ENCODE data around the gene LYPD6B. TPM values are rescaled to one million over a fixed set of nuclear protein-coding genes. Genes with fewer than 3 reads are reported as not detected.
A peak's percentile ranks its signal among the peaks of the same experiment; 100 is the strongest.

The LYPD6B gene
- total RNA-seq, 1 donor = 2.5 TPM

DNA sequence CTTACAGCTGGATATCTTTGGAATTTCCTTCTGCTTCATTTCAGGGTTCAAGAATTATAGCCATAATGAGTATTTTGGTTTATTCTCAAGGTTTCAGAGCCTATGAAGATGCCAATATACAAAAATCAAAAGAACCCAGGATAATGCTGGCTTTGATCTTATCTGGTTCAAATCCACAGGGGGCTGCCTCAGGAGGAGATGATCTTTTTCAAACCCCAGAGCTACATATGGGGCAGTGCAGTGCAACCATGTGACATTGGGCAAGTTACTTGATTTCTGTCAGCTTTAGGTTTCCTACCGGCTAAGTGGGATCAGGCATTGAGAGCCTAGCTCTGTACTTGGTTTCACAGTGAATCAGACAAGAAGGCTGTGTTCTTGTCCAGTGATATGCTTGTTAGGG lies 23.0 kb upstream of the LYPD6B start:
- no peaks in the 10 kb centered on the region for H3K79me2 ChIP-seq (ENCODE audit: insufficient read depth, low read length)
- H3K27ac ChIP-seq (ENCODE audit: low read depth, low read length) = no peak overlapping the region
- H4K20me1 ChIP-seq (ENCODE audit: insufficient read depth, low read length) = no peaks in the 10 kb centered on the region
- no peak overlapping the region for H3K4me2 ChIP-seq (ENCODE audit: insufficient read depth, low read length)
- H2AFZ ChIP-seq (ENCODE audit: low read length) = no peak overlapping the region
- no peaks in the 10 kb centered on the region for H3K9me3 ChIP-seq (ENCODE audit: low read depth, low read length)
- H3K27me3 ChIP-seq (ENCODE audit: insufficient read depth, low read length) = no peaks in the 10 kb centered on the region
- no peak for DNase-seq (ENCODE audit: insufficient read length, low spot score, missing footprints)
- H3K36me3 ChIP-seq (ENCODE audit: insufficient read depth, low read length) = no peaks in the 10 kb centered on the region
- TF ChIP-seq, protein P1, sequence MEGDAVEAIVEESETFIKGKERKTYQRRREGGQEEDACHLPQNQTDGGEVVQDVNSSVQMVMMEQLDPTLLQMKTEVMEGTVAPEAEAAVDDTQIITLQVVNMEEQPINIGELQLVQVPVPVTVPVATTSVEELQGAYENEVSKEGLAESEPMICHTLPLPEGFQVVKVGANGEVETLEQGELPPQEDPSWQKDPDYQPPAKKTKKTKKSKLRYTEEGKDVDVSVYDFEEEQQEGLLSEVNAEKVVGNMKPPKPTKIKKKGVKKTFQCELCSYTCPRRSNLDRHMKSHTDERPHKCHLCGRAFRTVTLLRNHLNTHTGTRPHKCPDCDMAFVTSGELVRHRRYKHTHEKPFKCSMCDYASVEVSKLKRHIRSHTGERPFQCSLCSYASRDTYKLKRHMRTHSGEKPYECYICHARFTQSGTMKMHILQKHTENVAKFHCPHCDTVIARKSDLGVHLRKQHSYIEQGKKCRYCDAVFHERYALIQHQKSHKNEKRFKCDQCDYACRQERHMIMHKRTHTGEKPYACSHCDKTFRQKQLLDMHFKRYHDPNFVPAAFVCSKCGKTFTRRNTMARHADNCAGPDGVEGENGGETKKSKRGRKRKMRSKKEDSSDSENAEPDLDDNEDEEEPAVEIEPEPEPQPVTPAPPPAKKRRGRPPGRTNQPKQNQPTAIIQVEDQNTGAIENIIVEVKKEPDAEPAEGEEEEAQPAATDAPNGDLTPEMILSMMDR (IDR thresholded peaks at IDR 0.05; ENCODE audit: extremely low read depth, low read depth, low read length) = no peak
- no peak overlapping the region for H3K4me3 ChIP-seq (ENCODE audit: insufficient read depth, low read length)
- H3K4me1 ChIP-seq (ENCODE audit: insufficient read depth, low read length) = no peaks in the 10 kb centered on the region

DNA sequence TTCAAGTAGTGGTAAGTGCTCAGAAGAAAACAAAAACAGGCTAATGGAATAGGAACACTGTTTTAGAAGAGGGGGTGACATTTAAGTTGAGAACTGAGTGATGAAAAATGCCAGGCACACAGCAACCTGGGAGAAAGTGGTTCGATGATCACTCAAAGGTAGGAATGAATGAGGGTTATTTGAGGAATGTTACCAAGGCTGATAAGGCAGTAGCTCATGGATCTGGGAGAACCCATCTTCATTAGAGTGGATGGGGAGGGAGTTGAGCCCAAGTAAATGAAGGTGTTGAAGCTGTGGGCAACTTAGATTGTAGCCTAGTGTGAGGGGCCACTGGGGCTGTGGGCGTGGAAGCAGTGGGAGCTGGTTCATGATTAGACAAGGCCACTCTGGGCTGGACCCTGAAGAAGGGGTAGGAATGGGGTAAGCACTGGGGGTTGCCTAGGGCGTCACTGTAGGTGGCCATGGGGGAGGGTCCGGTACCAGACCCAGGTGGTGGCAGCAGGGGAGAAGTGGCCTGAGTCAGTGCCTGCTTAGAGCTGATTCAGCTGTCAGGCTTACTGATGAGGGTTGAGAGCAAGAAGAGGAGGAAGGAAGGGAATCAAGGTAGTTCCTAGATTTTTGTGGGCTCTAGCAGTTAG lies 22.5 kb upstream of the LYPD6B start:
- Histone ChIP-seq H2AFZ (ENCODE audit: low read length) (no peak overlapping the region), H3K27ac (ENCODE audit: low read depth, low read length) (no peak overlapping the region), H3K36me3 (ENCODE audit: insufficient read depth, low read length) (no peaks in the 10 kb centered on the region), H4K20me1 (ENCODE audit: insufficient read depth, low read length) (no peaks in the 10 kb centered on the region), H3K79me2 (ENCODE audit: insufficient read depth, low read length) (no peaks in the 10 kb centered on the region), H3K4me3 (ENCODE audit: insufficient read depth, low read length) (no peak overlapping the region), H3K4me1 (ENCODE audit: insufficient read depth, low read length) (no peaks in the 10 kb centered on the region), H3K27me3 (ENCODE audit: insufficient read depth, low read length) (no peaks in the 10 kb centered on the region), H3K4me2 (ENCODE audit: insufficient read depth, low read length) (no peak overlapping the region), H3K9me3 (ENCODE audit: low read depth, low read length) (no peaks in the 10 kb centered on the region)
- TF ChIP-seq, protein P1 (IDR thresholded peaks at IDR 0.05; ENCODE audit: extremely low read depth, low read depth, low read length) = no peak
- DNase-seq (ENCODE audit: insufficient read length, low spot score, missing footprints) = no peak

DNA sequence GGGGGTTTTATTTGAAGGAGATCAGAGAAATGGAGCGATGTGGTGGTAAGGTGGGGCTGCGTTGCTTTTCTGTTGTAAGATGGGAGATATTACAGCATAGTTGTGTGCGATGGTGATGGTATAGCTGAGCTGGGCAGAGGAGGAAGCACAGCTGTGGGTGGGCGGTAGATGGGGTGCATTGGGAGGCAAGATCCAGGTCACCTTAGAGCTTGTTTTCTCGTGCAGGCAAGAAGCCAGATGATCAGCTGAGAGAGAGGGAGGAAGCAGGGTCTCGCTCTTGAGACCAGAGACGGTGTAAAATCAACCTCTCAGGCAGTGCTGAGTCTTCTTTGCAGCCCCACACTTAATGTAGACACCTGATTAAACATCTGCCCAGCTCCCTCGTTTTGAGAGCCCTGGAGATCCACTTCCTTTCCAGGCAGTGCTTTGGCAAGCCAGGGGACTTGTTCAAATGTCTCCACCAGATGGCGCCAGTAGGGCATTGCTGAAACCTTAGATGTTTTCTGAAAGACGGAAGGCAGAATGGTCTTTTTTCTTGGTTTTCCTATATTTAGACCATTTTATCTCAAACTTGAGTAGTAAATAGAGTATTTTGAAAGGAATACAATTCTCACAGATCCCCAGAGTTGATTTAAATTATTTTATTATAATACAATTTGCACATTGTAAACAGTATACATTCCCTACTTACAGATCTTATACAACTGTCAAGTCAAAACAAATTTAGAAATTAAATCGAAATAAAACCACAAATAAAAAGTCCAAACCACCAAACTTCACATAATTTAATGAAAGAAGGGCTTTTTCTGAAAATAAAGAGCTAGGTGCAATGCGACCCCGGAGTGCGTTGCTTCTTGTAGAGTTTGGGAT lies 21.1 kb upstream of the LYPD6B start:
- Histone ChIP-seq H3K4me1 (ENCODE audit: insufficient read depth, low read length) (no peaks in the 10 kb centered on the region), H4K20me1 (ENCODE audit: insufficient read depth, low read length) (no peaks in the 10 kb centered on the region), H3K27ac (ENCODE audit: low read depth, low read length) (no peak overlapping the region), H3K4me3 (ENCODE audit: insufficient read depth, low read length) (no peak overlapping the region), H3K4me2 (ENCODE audit: insufficient read depth, low read length) (no peak overlapping the region), H3K36me3 (ENCODE audit: insufficient read depth, low read length) (no peaks in the 10 kb centered on the region), H3K27me3 (ENCODE audit: insufficient read depth, low read length) (no peaks in the 10 kb centered on the region), H2AFZ (ENCODE audit: low read length) (no peak overlapping the region), H3K79me2 (ENCODE audit: insufficient read depth, low read length) (no peaks in the 10 kb centered on the region), H3K9me3 (ENCODE audit: low read depth, low read length) (no peaks in the 10 kb centered on the region)
- DNase-seq (ENCODE audit: insufficient read length, low spot score, missing footprints) = no peak
- TF ChIP-seq, protein P1 (IDR thresholded peaks at IDR 0.05; ENCODE audit: extremely low read depth, low read depth, low read length) = peak; percentile 96

DNA sequence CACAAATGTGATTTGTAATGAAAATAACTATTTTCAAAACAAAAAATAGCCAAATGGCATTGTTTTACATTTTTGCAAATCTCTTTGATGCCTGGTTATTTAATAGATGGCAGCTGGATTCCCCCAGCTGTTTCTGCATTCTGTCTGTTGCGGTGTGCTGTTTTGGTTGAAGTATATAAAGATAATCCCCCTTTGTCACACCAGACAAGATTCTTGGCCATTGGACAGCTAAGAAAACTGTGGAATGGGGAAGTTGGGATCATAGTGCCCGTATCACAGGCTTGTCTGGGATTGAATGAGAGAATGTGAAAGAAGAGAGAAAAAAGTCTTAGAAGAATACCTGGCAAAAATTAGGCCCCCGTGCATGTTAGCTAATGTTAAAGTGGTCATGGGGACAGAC lies 19.5 kb upstream of the LYPD6B start:
- no peaks in the 10 kb centered on the region for H3K9me3 ChIP-seq (ENCODE audit: low read depth, low read length)
- no peaks in the 10 kb centered on the region for H3K4me1 ChIP-seq (ENCODE audit: insufficient read depth, low read length)
- H3K4me3 ChIP-seq (ENCODE audit: insufficient read depth, low read length) = no peak overlapping the region
- no peaks in the 10 kb centered on the region for H3K27me3 ChIP-seq (ENCODE audit: insufficient read depth, low read length)
- TF ChIP-seq, protein P1 (IDR thresholded peaks at IDR 0.05; ENCODE audit: extremely low read depth, low read depth, low read length) = no peak
- H4K20me1 ChIP-seq (ENCODE audit: insufficient read depth, low read length) = no peaks in the 10 kb centered on the region
- no peaks in the 10 kb centered on the region for H3K79me2 ChIP-seq (ENCODE audit: insufficient read depth, low read length)
- peak overlapping the region; percentile 1 for H2AFZ ChIP-seq (ENCODE audit: low read length)
- H3K4me2 ChIP-seq (ENCODE audit: insufficient read depth, low read length) = no peak overlapping the region
- no peak overlapping the region for H3K27ac ChIP-seq (ENCODE audit: low read depth, low read length)
- DNase-seq (ENCODE audit: insufficient read length, low spot score, missing footprints) = no peak
- no peaks in the 10 kb centered on the region for H3K36me3 ChIP-seq (ENCODE audit: insufficient read depth, low read length)

Data from osteoblast (primary cell).